ENCODE measurements around the gene ARID4B. TPM values are rescaled to one million over a fixed set of nuclear protein-coding genes. Genes with fewer than 3 reads are reported as not detected.

ARID4B gene
- total RNA-seq: 10 to 100 TPM; 25.9 to 40.5 (median 37.3) TPM
- long read RNA-seq, donor 1, full-length matches to known transcripts: 7 of 27 reads
- long read RNA-seq, donor 1, partial matches to known transcripts: 13 of 27 reads
- long read RNA-seq, donor 1, other reads (novel, unspliced or antisense): 7 of 27 reads
- long read RNA-seq, donor 2, partial matches to known transcripts: 29 of 34 reads
- long read RNA-seq, donor 2, other reads (novel, unspliced or antisense): 3 of 34 reads

- DNase-seq: peak in 2 of 3 donors; percentile 85 to 92
- Histone ChIP-seq H3K4me3 (peak within 1 kb of the TSS; percentile 100), H3K36me3 (ENCODE audit: low read depth) (no peaks in the 10 kb centered on the region), H3K4me1 (ENCODE audit: low read depth) (peaks cover 43% of the 10 kb centered on the region), H3K9me3 (no peaks in the 10 kb centered on the region)
- intact Hi-C loops (cut with DNase I, micrococcal nuclease): no loop called here
- TF ChIP-seq CTCF (IDR thresholded peaks at IDR 0.05): no peak
- ATAC-seq: peak; percentile 28
These were observed at the start of gene ARID4B for GRCh38 chr1:235327559-235328270. Gene ARID4B, minus strand, starts transcription at chr1:235328179. Its CDS starts 1,260 bp downstream, at chr1:235326919.

DNA sequence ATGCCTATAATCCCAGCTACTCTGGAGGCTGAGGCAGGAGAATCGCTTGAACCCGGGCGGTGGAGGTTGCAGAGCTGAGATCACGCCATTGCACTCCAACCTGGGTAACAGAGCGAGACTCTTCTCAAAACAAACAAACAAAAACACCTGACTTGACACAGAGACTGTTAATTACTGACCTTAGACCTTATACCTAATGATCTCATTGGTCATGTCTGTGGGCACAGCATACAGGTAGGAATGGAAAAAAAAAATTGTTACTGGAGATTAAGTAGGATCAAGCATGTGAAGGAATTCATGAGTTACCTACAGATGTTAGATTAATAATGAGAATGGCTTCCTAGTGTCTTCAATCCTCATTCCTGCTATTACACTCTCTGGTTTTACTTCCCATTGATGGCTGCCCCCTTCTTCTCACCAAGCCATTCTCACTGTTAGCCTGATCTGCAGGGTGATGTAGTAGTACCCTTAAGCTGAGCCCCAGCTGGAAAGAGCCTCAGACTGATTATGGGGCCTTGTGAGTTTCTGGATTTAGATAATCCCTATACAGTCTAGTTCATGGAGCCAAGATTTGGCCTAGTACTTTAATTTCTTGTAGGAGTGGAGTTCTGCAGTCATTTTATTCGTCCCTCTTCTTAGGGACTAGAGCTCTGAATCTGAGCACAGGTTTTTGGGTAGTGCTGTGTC, 48.1 kb upstream of the ARID4B start:
- ATAC-seq (no peak), DNase-seq (no peak)
- no peaks in the 10 kb centered on the region for H3K36me3 ChIP-seq (ENCODE audit: low read depth)
- intact Hi-C loops (cut with DNase I, micrococcal nuclease): no loop called here
- no peaks in the 10 kb centered on the region for H3K9me3 ChIP-seq
- H3K4me1 ChIP-seq (ENCODE audit: low read depth): no peaks in the 10 kb centered on the region
- no peak for TF ChIP-seq CTCF (IDR thresholded peaks at IDR 0.05)
- H3K4me3 ChIP-seq: no peak overlapping the region

- no peak for DNase-seq
- H3K9me3 ChIP-seq: no peaks in the 10 kb centered on the region
- no peak for TF ChIP-seq CTCF (IDR thresholded peaks at IDR 0.05)
- H3K4me1 ChIP-seq (ENCODE audit: low read depth): peaks cover 4% of the 10 kb centered on the region
- H3K4me3 ChIP-seq: no peak overlapping the region
- ATAC-seq: no peak
- intact Hi-C loops (cut with DNase I, micrococcal nuclease): no loop called here
- H3K36me3 ChIP-seq (ENCODE audit: low read depth): no peaks in the 10 kb centered on the region
These were observed 41.8 kb upstream of the ARID4B start for GRCh38 chr1:235369802-235370201.

DNA sequence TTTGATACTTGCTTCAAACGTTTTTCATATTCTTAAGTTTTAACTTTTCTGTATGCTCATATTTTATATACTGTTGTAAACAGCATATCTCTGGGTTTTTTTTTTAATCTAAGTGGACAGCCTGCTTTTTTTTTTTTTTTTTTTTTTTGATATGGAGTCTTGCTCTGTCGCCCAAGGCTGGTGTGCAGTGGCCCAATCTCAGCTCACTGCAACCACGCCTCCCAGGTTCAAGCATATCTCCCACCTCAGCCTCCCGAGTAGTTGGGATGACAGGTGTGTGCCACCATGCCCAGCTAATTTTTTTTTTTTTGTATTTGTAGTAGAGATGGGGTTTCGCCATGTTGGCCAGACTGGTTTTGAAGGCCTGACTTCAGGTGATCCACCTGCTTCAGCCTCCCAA, 40.4 kb upstream of the ARID4B start:
- DNase-seq: no peak
- no peak for ATAC-seq
- TF ChIP-seq CTCF (IDR thresholded peaks at IDR 0.05): no peak
- H3K4me1 ChIP-seq (ENCODE audit: low read depth): peaks cover 4% of the 10 kb centered on the region
- intact Hi-C loops (cut with DNase I, micrococcal nuclease): no loop called here
- H3K9me3 ChIP-seq: no peaks in the 10 kb centered on the region
- no peak overlapping the region for H3K4me3 ChIP-seq
- H3K36me3 ChIP-seq (ENCODE audit: low read depth): no peaks in the 10 kb centered on the region

DNA sequence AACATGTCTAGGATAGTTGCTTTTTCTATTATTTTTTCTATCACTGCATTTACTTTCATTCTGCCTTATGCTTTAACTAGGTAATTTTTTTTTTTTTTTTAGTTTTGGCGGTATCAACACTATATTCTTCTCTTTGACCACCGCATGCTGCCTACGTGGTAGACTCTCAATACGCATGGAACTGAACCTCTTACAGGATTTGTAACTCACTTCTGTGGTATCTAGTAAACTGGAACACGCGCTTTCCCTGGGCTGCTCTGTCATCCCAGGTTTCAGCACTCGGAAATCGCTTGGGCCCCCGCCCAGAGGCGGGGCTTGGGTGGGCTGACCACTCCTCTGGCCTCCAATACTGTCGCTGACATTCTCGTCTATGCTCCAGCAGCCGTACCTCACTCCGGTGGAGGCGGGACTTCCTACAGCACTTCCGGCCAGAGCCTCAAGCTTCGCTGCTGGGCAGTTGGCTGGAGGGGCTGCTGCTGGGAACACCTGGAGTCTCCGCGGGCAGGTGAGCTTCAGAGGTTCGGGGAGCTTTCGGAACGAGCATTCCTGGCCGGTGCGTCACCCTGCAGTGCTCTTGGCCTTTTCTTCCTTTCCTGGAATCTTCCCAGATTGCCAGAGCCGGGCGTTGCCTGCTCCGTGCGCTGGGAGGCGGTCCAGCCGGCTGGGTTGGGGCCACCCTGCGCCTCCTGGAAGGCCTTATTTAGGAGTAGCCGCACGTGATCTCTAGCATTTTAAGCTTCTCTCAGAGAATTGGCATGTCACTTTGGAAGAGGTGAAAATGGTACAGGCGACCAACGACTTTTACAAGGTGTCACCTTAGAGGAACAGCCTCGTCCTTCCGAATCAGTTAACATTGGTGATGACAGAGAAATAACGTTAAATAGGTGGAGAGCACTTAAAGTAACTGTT, 39.3 kb upstream of the ARID4B start, which contains the start of gene TBCE:
TBCE (plus strand) TSS at position 428 of the 909 bp plus-strand sequence. CDS start 12,623 bp downstream, outside the sequence.
- H3K36me3 ChIP-seq (ENCODE audit: low read depth): no peaks in the 10 kb centered on the region
- H3K4me1 ChIP-seq (ENCODE audit: low read depth): peaks cover 4% of the 10 kb centered on the region
- H3K4me3 ChIP-seq: peak within 1 kb of the TSS; percentile 60
- DNase-seq: peak; percentile 97 to 99 (median 97)
- peak; percentile 14 for TF ChIP-seq CTCF (IDR thresholded peaks at IDR 0.05)
- H3K9me3 ChIP-seq: no peaks in the 10 kb centered on the region
- intact Hi-C loops (cut with DNase I, micrococcal nuclease): no loop called here
- ATAC-seq: peak; percentile 100

All from mucosa of descending colon (tissue), 3 donors.